DMS 273 (cell line): Measurements from ENCODE around the gene KRTAP5-1.
A peak's percentile ranks its signal among the peaks of the same experiment; 100 is the strongest.

ENCODE experiments used
- DNase-seq: peaks from one replicate; lab custom pipeline; 2025; ENCODE audit not compliant: unreplicated experiment; lab: John Stamatoyannopoulos, UW

KRTAP5-1 gene

DNA sequence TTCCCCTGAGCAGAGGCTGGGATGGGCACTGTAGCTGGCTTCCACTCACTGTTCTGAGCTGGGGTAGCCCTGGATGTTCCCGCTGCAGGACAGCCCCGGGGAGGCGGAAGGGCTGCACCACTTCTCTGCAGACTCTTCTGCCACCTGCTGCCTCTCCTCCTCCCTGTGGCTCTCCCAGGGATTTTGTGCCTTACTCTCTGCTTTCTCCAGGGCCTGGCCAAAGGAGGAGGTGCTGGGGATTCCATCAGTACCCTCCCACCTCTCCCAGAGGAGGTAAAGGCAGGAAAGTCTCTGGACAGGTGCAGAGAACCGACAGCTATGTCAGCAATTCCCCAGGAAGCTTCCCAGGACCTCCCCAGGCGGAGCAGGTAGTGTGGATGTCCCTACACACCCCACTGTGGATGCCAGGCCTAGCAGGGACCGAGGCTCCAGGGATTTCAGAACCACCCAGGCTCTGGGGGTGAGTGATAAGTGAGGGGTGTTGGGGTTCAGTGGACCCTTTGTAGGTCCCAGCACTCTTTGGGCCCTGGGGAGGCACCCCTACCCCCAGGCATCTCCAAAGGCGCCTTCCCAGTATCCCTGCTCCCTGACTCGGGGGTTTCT lies 24.3 kb downstream of the KRTAP5-1 start:
- DNase-seq = peak; percentile 33

DNA sequence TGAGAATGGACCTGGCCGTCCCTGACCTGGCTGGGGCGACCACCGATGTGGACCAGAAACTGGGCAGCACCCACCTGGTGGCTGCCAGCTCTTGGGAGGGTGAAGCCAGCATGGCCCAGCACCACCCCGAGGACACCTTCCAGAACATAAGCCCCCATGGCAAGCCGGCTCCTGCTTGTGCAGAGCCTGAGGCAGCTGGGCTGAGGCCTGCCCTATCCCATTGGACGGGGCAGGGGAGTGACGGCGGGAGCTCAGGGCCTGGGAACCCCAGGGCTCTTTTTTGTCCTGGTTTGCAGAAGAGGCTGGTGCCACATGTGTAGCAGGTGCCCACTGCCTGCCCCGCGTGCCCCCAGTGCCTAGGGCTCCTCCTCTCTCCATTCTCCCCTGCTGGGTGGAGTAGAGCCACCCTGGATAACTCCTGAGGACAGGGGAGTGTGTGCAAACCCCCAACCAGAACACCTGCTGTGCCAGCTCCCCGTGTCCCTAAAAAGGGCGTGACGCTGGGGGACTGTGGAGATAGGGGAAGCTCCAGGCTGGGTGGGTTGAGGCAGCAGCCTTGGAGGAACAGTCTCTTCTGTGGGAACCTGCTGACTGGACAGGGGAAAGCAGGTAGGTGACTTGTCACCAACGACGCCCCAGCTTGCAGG lies 25.0 kb downstream of the KRTAP5-1 start:
- no peak for DNase-seq

DNA sequence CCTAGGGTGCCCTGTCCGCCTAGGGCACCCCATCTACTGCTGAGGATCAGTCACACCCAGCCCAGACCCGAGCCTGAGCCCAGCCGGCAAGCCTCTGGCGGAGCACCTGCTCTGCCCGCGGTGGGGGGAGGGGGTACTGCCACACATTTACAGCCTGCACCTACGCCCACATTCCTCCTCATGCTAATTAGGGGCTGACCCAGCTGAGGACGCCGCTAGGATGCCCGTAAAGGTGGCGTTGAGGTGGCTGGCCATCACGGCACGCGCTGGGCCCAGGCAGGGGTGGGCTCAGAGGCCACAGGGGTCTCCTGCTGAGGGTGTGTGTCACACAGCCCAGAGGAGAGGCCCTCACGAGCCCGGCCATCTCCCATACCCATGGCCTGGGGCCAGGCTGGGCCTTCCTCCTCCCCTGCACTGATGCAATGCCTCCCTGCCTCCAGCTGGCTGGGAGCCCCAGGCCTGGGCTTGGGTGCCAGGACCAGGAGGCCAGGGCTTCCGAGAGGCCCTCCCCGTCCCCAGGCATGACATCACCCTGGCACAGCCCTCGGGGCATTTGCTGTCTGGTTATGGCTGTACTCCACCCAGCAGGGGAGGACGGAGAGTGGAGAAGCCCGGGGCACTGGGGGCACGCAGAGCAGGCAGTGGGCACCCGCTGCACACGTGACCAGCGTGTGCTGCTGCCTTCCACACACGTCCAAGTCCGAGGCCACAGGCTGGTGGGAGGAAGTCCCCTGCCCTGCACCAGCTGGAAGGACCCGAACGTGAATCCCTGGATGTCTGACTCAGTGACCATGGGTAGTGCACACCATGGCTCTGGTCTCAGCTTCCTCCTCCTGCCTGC lies 25.8 kb downstream of the KRTAP5-1 start:
- peak; percentile 70 for DNase-seq

DNA sequence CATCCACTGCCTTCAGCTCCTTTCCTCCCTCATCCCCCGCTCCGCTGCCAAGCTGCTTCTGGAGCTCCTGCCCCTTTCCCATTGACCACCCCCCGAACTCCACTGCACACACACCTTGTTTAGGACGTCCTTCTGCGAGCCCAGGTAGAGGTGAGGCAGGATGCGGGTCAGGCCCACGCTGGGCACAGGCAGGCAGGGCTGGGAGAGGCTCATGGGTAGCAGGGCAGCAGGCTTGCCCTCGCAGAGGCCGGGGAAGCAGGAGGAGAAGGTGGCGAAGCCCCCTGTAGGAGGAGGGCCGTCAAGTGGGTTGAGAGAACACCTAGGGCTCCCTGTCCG lies 26.3 kb downstream of the KRTAP5-1 start:
- DNase-seq = no peak

DNA sequence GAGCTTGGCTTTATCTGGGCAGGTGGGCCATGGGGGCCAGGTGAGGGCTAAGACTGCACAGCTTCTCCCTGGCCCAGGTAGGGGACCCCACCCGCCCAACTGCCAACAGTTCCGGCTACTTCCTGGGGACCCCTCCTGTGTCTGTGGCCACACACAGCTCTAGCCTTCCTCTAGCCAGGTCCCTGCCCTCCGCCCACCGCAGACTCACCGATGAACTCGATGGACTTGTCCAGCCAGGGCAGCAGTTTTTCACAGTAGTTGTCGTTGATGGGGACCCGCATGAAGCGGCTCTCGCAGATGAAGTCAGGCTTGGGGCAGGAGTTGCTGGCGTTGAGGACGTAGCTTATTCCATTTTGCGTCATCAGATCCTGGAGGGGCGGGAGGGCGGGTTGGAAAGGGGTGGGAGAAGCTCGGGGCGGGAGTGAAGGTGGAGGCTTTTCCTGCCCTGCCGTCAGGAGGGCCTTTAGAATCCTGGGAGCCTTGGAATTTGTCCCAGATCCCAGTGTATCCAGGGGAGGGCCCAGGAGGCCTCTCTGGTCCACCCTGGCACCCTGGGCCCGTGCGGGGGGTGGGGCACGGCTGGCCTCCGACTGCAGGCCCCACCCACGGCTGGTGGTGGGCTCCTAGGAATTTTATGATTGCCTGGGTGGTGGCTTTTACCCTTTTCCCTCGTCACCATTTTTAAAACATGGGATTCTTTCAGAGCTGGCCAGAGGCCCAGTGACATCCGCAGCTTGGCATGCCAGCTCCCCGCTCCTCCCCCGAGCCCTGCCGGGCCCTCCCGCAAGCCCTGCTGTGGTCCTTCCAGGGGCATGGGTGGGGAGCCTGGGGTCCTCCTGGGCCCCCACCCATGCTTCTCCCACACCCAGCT lies 26.9 kb downstream of the KRTAP5-1 start:
- peak; percentile 48 for DNase-seq

DNA sequence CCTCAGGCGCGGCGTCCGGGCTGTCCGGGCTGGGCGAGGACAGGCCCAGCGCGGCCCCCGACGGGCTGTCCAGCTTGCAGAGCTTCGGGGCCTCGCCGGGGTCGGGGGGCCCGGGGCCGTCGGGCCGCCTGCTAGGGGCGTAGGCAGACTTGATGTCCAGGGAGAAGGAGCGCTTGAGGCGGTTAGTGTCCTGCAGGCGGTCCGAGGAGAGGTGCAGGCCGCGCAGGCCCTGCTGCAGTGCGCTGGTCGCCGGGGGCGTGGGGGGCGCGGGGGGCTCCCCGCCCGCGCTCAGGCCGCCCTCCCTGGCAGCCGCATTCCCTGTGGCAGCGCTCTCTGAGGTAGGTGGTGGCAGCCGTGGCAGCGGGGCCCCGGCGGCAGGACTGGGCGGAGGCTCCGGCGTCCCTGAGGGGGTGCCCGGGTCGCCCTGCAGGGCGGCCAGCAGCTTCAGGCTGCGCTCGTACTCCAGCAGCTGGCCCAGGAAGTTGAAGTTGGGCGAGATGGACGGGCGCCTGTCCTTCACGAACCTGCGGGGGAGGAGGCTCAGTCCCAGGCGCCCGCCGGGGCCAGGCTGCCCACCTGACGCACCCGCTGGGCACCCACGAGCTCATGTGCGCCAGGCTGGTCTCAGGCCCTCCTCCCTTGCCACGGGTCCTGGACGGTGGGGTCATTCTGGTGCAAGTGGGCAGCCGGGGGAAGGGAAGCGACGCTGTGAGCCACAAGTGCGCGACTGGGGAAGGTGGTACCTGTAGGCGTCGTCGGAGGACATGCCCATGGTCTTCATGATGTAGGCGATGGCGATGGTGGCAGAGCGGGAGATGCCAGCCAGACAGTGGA lies 27.8 kb downstream of the KRTAP5-1 start:
- DNase-seq = no peak

DNA sequence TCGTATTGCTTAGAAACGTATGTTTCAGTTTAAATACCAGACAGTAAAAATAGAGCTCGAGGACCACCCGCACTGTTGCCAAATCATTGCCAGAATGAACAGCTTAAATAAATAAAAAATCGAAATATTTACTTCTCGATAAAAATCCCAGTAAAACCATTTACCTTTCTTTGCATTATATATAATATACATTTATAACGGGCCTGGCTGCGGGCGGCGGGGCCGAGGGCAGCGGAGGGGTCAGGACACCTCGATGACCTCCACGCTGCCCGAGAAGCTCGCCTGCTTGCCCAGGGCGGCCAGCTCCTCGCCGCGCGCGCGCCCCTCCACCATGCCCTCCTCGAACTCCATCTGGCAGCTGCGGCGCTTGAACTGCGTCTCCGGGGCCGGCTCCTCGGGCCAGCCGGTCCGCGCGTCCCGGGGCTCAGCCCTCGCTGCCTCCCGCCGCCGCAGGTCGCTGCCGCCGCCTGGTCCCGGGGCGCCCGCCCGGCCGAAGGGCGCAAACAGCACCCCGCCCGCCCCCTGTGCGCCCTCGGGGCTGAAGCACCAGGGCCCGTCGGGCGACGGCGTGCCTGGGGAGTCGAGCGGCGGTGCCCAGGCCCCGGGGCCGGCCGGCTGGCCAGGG lies 28.7 kb downstream of the KRTAP5-1 start:
- DNase-seq = no peak

DNA sequence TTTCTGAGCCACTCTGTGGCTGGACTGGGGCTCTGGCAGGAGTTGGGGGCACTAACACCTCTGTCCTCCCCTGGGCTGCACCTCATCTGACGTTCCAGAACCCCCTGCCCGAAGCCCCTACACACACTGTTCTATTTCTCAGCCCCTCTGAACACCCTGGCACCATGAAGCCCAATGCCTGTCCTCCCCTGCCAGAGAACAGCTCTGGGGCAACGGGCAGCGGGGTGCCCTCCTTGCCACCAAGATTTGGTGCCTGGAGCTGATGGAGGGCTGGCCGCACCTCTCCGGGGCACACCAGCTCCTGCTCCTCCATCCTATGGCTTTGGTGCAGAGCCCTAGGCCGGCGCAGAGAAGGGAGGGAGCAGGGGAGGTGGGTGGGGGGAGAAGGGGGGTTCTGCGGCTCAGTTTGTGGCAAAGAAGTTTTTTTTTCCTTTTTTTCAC lies 29.4 kb downstream of the KRTAP5-1 start:
- DNase-seq = no peak

DNA sequence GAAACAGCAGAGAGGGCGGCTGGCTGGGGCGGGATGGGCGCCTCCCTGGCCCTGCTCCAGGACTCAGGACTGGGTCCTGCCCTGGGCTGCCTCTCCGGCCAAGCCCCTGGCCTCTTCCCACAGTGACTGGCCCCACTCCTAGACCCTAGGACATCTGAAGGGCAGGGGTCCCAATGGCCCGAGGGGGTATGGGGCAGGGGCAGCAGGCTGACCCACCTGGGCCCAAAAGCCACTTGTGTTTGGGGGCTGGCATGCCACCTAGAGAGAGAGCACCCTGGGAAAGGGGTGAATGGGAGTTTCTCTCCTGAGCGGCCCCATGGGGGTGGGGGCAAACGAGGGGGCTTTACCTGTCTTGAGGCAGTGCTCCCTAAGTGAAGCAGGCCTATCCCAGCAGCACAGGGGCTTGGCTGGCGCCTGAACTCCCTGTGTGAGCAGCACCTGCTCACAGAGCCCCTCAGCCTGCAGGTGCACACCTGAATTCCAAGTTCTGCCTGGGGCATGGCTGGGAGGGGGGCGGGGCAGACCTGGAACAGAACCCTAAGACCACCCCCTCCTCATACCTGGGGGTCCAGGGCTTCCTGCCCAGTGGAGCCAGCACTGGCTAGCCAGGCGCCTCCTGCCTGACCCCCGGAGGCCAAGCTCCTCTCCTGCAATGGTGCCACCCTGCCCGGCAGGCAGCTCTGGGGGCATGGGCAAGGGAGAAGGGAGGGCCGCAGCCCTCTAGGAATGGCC lies 29.9 kb downstream of the KRTAP5-1 start:
- no peak for DNase-seq

DNA sequence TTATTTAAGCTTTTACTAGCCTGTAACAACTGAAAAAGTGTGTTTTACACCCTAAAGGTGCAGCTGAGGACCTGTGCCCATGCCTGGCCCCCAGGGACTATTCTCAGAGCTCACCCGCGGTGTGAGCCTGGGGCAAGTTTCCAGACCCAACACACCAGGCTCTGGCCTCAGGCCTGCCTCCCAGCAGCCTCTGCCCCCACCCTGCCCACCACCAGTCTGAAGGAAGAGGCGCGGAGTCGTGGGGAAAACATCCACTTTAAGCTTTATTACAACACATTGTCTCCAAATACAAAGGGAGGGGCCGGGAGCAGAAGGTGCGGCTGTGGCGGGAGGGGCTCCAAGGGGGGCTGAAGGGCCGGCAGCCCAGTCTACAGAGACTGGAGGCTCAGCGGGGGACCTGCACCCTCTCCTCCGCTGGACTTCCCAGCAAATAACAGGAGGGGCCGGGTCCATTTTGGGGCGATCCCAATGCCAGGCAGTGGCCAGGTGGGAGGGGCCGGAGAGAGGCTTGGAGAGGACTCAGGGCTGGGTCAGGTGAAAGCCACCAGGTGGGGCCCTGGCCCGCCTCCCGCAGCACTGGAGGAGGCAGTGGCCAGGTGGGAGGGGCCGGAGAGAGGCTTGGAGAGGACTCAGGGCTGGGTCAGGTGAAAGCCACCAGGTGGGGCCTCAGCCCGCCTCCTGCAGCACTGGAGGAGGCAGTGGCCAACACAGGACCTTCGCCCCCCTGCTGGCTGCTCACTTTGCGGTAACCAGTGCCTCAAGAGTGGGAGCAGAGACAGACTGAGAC lies 31.1 kb downstream of the KRTAP5-1 start:
- no peak for DNase-seq

DNA sequence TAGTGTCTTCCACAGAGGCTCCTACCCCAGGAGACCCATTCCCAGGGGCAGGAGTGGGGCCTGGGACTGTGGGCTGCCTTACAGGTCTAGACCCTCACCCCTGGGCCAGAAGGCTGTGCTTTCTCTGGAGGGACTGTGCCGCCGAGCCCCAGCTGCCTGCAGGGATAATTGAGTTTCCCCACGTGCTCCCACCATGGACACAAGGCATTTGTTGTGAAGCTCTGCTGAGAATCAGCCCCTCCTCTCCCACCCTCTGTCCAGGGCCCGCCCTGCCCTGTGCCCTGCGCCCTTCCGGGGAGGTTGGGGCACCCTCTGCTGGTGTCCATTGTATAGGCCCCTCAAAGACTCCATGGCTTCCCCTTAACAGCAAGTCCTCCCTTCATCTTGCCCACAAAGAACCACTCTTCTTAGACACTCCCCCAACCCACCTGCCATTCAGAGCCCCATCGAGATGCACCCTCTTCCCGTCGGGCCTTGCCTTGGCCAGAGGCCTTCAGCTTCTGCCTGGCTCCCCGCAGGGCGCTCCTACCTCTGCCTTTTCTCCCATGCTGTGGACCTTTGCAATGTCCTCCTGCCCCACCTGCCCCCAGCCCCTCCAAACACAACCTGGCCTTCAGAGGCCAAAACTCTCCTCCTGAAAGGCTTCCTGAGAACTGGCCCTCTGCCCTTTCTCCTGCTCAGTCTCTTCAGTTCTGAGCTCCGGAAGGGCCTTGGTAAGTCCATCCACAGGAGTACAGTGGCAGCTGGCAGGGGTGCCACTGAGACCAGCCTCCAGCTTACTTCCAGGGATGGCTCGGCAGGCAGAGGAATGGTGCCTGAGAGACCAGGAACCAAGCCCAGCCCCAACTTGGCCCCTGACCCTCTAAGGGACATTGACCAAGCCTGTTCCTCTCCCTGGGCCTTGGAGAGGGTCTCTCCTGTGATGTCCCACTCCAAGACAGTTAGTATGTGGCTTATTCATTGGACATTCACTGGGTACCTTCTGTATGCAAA lies 35.4 kb downstream of the KRTAP5-1 start:
- DNase-seq = no peak

DNA sequence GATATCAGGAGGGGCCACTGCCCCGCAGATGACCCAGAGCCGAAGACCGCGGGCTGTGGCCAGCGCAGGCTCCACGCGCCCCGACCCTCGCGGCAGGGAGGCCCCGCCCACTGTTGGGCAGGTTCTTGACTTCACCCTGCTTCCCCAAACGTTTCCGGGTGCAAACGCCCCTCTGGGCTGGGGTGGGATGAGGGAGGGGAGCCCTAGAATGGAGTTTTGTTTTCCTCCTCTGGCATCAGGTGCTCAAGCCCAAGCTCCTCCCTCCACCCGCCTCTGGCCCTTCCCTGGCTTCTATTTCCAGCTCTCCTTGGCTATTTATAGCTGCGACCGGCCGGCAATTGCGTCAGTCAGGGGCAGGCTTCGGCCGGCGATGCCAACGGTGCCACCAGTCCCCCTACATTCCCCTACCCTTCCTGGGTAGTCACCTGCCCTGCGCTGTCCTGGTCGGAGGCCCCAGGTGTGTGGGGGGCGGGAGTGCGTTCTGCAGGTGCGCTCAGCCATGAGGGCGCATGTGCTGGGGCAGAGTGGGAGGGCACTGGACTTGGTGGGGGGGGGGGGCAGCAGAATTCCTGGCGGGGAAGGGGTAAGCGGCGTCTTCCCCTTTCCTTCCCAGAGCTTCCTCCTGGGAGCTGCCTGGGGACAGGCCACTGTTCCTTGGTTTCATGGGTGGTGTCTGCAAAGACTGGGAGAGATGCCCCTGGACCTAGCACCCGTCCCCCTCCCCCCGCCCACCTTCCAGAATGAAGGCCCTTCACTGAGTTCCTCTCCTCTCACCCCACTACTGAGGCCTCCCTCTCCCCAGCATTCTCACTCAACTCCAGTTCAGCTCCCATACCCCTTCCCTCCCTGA lies 36.6 kb downstream of the KRTAP5-1 start:
- peak; percentile 51 for DNase-seq

DNA sequence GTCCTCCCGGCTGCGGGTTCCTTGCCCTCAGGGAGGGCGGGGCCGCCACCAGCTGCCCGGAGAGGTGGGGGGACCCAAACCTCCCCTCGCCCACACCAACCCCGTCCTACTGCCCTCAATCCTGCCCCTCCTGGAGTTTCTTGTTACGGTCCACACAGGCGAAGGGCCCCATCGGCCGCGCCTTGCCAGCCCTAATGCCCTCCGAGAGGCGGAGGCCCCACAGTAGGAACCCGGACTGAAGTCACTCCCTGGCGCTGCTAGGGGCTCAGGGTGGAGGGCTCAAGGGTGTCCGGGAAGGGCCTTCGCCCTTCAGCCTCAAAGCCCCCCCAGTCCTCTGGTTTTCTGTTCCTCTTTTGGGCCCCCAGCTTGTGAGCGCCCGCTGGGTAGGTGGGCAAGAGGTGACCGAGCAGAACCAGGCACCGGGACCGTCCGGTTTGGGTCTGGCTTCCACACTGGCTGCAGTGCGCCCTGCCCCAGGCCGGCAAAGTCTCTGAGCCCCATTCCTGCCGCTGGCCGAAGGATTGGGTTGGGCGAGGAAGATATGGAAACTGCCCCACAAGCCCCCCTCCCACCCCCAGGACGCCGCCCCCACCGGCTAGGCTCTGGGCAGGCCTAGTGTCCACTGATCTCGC lies 37.5 kb downstream of the KRTAP5-1 start:
- DNase-seq = no peak

DNA sequence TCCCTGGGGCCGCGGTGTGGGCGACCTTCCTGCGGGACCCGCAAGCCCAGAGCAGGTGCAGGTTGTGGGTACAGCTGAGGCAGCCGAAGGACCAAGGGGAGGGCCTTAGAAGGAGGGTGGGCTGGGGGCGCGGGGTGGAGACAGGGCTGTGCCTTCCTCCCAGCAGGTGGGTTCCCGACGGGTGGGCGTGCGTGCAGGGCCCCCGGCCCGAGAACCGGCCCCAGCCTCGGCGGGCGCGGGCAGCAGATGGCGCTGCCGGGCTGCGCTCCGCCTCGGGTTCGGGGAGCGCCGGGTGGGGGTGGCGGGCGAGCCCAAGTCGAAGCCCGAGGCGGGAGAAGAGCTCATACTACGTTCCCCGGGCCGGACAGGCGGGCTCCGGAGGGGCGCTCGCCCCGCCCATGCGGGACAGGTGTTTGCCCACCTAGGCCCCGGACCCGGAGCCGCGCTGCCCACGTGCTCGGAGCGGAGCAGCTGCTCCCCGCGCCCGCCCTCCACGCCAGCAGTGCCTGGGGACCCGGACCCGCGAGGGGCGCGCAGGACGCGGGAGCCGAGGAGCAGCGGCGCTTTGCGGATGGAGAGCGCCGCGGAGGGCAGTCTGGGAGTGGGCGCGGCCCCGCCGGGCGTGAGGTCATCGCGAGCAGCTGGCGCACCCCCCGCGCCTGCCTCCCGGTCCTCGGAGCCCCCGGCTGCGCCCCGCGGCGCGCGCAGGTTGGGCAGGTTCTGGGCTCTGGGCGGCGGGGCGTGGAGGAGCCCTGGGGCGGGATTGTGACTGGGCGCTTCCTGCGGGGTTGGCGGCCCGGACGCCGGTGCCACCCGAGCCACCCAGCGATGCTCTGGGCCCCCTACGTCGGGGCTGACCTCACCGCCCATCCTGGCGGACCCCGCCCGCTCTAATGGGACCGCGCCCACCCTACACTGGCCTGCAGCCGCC lies 38.3 kb downstream of the KRTAP5-1 start:
- peak; percentile 77 for DNase-seq

DNA sequence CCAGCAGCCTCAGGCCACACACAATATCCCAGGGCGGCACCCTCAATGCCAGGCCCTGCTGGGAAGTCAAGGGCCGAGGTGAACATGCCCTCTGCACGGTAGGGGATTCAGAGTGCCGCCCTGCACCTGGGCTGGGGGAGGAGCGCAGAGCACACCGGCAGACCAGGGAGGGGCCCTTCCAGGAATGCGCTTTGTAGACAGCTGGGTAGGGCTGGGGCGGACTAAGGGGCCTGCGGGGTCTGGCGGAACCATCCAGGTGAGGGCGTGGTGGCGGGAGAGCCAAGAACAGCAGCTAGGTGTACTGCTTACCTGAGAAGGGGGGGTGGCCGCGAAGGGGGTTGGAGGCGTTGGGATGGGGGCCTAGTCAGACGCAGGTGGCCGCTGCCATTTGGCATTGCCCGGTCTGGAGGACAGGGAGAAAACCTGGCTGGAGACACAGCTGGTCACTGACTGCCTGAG lies 39.0 kb downstream of the KRTAP5-1 start:
- DNase-seq = no peak
